ENCODE measurements around the gene UBE2M.
A peak's percentile ranks its signal among the peaks of the same experiment; 100 is the strongest.
"Not testable (repeated sequence)": the region's sequence is repeated elsewhere in the genome, so short reads cannot be mapped to it uniquely, and the experiment has no call there.

The UBE2M gene

GRCh38 chr19:58542641-58543372 is 15.6 kb downstream of the UBE2M start:
- DNase-seq: not testable (repeated sequence)

- not testable (repeated sequence) for DNase-seq
Measured at GRCh38 chr19:58539169-58539559, 19.2 kb downstream of the UBE2M start.

GRCh38 chr19:58538257-58539168 is 19.9 kb downstream of the UBE2M start:
- DNase-seq: no peak

- no peak for DNase-seq
Measured at GRCh38 chr19:58536852-58537798, 21.3 kb downstream of the UBE2M start.

GRCh38 chr19:58535857-58536256 is 22.6 kb downstream of the UBE2M start:
- DNase-seq: no peak

GRCh38 chr19:58531034-58531840 is 27.2 kb downstream of the UBE2M start:
- no peak for DNase-seq

GRCh38 chr19:58529405-58529804 is 29.0 kb downstream of the UBE2M start:
- no peak for DNase-seq

GRCh38 chr19:58522709-58523108 is 35.7 kb downstream of the UBE2M start:
- no peak for DNase-seq

GRCh38 chr19:58521651-58522050 is 36.8 kb downstream of the UBE2M start:
- no peak for DNase-seq

GRCh38 chr19:58520257-58520599 is 38.2 kb downstream of the UBE2M start:
- no peak for DNase-seq

GRCh38 chr19:58519355-58520256 is 38.8 kb downstream of the UBE2M start, which contains the start of gene ZBTB45:
Gene ZBTB45, minus strand, starts transcription at chr19:58519810. Its CDS starts 2,137 bp downstream, at chr19:58517673.
- peak; percentile 53 to 96 (median 89) for DNase-seq

- peak in 43 of 56 donors; percentile 9 to 74 (median 52) for DNase-seq
Measured at GRCh38 chr19:58519087-58519354, 39.4 kb downstream of the UBE2M start.

- DNase-seq: no peak
Measured at GRCh38 chr19:58518256-58519086, 39.9 kb downstream of the UBE2M start.

GRCh38 chr19:58516964-58517833 is 41.2 kb downstream of the UBE2M start:
- no peak for DNase-seq

- no peak for DNase-seq
Measured at GRCh38 chr19:58516246-58516836, 42.1 kb downstream of the UBE2M start.

GRCh38 chr19:58515259-58515658 is 43.2 kb downstream of the UBE2M start:
- DNase-seq: no peak

- DNase-seq: no peak
Measured at GRCh38 chr19:58514564-58515022, 43.8 kb downstream of the UBE2M start.

Measured in nucleus accumbens (tissue), 56 donors.